Coronary artery (tissue), 2 donors: ENCODE data around the gene KCTD1.

Experiments
- DNase-seq: peaks from one replicate; pipeline ENCODE4 v3.0.0-alpha.2; 2017; ENCODE audit warnings: low spot score
- H3K27ac ChIP-seq, 2 donors: fragments of 200-600 bp; sonication (generic); one replicate each; pipeline ENCODE4 v1.5.1; 2016 to 2019
- H3K4me3 ChIP-seq: fragments of 200-600 bp; sonication (generic); 2 replicates; pipeline ENCODE4 v1.5.1; 2016; ENCODE audit warnings: mild to moderate bottlenecking, moderate library complexity
- TF ChIP-seq, protein P1 (sequence below): fragments of 200-600 bp; sonication (generic); IDR thresholded peaks from one replicate; pipeline ENCODE4 v1.5.1; 2019; ENCODE audit warnings: antibody characterized with exemption

Gene KCTD1

DNA sequence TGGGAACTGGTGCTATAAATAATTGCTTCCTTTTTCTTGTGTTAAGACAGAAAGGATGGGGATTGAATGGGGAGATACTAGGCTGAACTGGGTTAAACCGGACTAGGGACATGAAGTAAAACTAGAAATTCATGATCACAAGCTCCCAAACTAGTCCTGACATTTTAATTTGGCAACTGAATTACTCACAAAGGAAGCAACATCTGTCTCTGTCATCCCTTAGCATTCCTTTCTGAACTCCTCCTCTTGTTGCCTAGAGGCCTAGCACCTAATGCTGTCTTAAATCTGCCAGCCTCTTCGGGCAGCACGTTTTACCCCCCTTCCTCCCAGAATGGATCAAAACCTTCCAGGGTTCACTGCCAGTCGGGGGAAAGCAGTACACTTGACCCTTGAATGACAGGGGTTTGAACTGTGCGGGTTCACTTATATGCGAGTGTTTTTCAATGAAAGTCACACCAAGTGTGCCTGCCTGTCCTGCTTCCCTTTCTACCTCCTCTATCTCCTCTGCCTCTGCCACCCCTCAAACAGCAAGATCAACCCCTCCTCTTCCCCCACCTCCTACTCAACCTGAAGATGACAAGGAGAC is 8.2 kb downstream of the KCTD1 start:
- TF ChIP-seq, protein P1, sequence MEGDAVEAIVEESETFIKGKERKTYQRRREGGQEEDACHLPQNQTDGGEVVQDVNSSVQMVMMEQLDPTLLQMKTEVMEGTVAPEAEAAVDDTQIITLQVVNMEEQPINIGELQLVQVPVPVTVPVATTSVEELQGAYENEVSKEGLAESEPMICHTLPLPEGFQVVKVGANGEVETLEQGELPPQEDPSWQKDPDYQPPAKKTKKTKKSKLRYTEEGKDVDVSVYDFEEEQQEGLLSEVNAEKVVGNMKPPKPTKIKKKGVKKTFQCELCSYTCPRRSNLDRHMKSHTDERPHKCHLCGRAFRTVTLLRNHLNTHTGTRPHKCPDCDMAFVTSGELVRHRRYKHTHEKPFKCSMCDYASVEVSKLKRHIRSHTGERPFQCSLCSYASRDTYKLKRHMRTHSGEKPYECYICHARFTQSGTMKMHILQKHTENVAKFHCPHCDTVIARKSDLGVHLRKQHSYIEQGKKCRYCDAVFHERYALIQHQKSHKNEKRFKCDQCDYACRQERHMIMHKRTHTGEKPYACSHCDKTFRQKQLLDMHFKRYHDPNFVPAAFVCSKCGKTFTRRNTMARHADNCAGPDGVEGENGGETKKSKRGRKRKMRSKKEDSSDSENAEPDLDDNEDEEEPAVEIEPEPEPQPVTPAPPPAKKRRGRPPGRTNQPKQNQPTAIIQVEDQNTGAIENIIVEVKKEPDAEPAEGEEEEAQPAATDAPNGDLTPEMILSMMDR: no peak
- DNase-seq: no peak
- peak overlapping the region in 1 of 2 donors; percentile 1 for H3K27ac ChIP-seq
- H3K4me3 ChIP-seq: no peak overlapping the region

DNA sequence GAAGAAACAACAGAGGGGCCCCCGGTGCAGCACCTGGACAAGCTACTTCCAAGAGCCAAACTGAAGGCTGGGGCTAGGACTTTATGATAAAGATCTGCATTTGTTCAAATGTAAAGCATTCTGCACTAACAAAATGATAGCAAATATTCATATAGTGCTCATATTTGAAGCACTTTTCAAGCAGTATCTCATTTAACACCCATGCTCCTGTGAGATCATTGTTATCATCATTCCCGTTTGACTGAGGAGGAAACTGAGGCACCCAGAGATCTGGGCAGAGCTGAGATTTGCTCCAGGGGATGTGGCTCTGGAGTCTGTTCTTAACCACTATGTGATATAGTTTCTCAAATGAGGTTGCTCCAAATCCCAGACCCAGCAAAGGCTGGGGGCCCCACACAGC is 9.8 kb downstream of the KCTD1 start:
- TF ChIP-seq, protein P1: no peak
- no peak for DNase-seq
- Histone ChIP-seq H3K4me3 (no peak overlapping the region), H3K27ac (no peak overlapping the region)

DNA sequence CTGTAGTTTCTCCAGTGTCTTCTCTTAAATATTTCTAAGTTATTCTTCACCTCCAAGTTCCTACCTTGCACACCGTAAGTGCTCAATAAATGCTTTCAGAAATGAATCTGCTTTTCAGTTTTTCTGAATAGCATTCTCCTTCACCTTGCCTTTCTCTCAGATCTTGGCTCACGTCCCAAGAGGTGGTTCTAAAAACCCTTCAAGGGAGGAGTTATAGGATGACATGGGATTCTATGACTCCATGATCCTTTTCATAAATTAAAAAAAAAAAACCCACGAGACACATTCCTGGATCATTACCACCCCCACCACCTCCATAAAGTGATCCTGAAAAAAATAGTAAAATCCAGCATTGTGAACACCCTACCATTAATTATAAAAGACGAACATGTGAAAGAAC is 11.7 kb downstream of the KCTD1 start:
- Histone ChIP-seq H3K27ac (no peak overlapping the region), H3K4me3 (no peak overlapping the region)
- TF ChIP-seq, protein P1: no peak
- DNase-seq: no peak

DNA sequence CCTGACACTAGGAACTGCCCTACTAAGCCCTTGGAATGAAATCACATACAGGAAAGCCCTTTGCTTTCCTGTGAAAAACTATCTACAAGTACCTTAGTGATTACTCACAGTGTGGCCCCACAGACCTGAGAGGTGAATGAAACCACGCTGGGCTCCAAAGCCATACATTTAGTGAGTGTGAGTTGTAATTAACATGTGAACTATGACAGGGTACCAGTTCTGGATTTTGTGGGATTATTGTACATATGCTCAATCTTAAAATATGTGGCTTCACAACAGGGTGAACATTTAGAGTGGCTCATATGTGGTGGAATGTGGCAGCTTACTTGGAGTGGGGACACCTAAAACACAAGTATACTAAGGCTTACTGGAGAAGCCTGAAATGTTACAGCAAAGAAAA is 12.3 kb downstream of the KCTD1 start:
- TF ChIP-seq, protein P1: no peak
- Histone ChIP-seq H3K4me3 (no peak overlapping the region), H3K27ac (no peak overlapping the region)
- no peak for DNase-seq

DNA sequence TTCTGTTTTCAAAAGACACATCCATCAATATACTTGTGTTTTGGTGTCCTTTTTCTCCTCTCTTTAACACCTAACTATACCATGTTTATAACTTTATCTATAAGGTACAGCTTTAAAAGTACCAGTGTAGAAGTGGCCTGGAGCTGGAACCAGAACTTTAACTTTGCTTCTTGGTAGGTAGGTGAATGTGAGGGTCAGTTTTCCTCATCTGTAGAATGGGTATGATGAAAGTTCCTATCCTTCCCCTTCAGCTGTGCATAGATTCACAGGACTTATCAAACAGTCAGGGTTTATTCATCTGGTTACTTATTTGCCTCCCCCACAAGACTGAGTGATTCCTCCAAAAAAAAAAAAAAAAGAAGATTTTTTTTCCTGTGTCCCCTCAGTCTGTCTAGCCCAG is 12.7 kb downstream of the KCTD1 start:
- TF ChIP-seq, protein P1: no peak

DNA sequence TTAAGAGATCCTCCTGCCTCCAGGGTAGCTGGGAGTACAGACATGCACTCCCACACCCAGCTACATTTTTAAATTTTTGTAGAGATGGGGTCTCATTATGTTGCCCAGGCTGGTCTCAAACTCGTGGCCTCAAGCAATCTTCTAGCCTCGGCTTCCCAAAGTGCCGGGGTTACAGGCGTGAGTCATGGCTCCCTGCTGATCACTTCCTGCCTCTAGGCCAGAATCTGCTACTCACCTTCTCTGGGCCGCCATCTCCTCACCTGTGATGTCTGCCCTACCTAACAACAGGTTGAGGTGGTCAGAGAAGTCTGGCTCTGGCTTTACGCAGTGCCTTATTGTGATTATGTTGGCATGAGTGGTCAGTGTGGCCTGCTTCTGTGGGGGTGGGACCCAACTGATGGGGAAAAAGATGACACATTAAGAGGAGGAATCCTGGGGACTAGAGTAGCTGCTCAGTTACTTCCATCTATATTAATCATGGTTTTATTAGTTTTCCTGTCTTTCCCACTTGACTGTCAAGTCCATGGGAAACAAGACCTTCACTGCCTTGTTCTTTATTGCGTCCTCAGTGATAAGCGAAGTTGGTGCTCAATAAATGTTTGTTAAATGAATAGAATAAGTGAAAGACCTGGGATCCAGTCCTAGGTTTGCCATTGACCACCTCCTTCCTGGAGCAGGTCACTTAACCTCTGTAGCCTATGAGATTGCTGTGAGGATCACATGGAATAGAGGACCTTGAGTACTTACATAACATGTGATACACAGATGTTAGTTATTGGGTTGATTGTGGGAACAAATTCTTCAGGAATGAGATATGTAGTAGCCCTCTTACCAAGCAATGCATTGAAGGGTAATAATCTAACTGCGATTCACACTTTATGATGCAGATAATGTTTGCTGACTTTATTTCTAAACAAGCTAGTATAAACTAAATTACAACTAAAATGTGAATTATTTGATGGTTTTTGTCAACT is 15.7 kb downstream of the KCTD1 start:
- H3K4me3 ChIP-seq: no peak overlapping the region
- no peak overlapping the region for H3K27ac ChIP-seq
- no peak for DNase-seq
- TF ChIP-seq, protein P1: no peak

More for the DNA sequence above, 12.7 kb downstream of the KCTD1 start:
- Histone ChIP-seq H3K4me3 (no peak overlapping the region), H3K27ac (no peak overlapping the region)
- no peak for DNase-seq
